ENCODE data around the gene UQCRFS1.

DNA sequence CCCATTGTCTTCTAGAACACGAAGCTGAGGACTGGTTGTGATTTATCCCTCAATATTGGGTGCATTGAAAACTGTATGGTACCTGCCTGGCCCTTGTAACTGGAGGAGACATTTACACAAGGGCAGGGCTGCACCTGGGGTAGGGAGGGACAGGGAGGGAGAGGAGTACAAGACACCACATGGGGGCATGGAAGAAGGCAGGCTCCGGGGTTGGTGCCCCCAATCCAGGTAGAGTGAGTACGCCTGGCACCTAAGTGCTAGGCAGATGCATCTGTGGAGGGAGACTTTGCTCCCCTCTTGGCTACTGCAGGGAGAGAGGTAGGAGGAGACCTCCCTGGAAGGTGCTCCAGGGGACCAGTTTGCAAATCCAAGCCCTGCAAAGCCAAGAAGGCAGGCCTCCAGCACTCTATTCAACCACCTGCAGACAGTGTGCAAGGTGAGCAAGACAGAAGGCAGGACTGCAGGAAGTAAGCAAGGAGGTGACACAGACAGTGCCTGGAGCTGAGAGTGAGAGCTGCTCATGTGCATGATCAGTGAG is 19.4 kb upstream of the UQCRFS1 start:
- TF ChIP-seq, protein P1, sequence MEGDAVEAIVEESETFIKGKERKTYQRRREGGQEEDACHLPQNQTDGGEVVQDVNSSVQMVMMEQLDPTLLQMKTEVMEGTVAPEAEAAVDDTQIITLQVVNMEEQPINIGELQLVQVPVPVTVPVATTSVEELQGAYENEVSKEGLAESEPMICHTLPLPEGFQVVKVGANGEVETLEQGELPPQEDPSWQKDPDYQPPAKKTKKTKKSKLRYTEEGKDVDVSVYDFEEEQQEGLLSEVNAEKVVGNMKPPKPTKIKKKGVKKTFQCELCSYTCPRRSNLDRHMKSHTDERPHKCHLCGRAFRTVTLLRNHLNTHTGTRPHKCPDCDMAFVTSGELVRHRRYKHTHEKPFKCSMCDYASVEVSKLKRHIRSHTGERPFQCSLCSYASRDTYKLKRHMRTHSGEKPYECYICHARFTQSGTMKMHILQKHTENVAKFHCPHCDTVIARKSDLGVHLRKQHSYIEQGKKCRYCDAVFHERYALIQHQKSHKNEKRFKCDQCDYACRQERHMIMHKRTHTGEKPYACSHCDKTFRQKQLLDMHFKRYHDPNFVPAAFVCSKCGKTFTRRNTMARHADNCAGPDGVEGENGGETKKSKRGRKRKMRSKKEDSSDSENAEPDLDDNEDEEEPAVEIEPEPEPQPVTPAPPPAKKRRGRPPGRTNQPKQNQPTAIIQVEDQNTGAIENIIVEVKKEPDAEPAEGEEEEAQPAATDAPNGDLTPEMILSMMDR (IDR thresholded peaks at IDR 0.05): no peak
- TF ChIP-seq POLR2A (IDR thresholded peaks at IDR 0.05) (no peak), EP300 (IDR thresholded peaks at IDR 0.05) (no peak)

Measured in ovary (tissue), 3 donors.